Glomerular endothelial cell (primary cell): ENCODE measurements around the gene POLG2. TPM values are rescaled to one million over a fixed set of nuclear protein-coding genes. Genes with fewer than 3 reads are reported as not detected.

ENCODE experiments used
- DNase-seq: peaks from one replicate; pipeline ENCODE4 v3.0.0-alpha.2; 2011; ENCODE audit warnings: low read depth, low spot score; ENCODE audit errors: extremely low read depth
- total RNA-seq: library from RNA; depleted of rRNA; stranded (reverse); fragments of >200 nt; gene quantifications from 2 replicates; pipeline ENCODE4 v1.2.3, GENCODE V29; 2015

POLG2 gene
- total RNA-seq: 2.7 and 6.0 TPM in 2 replicates

- DNase-seq: no peak
These were observed at the start of gene POLG2 for GRCh38 chr17:64496786-64497564. TSS of gene POLG2 (minus strand) at chr17:64497054. CDS start at chr17:64496968, 86 bp downstream.

DNA sequence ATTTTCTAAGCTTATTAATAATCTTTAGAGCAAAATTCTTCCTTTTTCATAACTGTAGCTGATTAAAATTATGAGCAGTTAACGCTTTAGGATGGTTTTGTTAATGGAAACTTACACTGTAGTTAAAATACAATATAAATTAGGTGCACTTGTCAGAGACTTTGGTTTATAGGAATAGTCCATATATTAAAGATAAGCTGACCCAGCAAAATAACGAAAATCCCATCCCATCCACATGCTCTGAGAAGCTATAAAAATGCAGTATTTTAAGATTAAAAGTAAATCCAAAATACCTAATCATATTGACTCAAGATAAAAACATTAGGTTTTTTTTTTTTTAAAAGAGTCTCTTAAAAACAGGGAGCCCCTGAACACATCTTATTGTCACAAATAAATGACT is 47.9 kb upstream of the POLG2 start:
- no peak for DNase-seq

DNA sequence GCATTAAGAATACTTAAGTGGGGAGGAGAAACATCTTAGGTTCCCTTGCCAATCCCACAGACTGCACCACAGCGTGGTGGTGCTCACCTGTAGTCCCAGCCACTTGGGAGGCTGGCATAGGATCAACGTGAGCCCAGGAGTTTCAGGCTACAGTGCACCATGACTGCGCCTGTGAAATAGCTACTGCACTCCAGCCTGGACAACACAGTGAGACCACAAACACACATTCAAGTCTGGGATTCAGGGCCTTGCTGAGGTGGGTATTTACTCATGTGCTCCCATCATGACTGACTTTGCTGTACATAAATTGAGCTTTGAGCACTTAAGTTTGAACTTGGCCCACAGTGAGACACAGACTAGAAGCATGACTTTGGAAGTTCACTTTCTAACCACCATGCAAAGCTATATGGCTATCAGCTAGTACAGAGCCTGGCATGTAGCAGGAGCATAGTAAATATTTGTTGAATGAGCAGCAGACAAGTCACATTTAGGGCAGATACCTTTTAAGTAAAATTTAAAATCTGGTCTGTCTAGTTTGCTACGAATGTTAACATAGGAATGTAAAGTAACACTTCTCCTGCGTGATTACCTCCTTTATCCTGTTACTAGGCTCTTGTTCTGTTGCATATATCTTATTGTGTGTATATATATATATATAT is 43.4 kb upstream of the POLG2 start:
- no peak for DNase-seq

DNA sequence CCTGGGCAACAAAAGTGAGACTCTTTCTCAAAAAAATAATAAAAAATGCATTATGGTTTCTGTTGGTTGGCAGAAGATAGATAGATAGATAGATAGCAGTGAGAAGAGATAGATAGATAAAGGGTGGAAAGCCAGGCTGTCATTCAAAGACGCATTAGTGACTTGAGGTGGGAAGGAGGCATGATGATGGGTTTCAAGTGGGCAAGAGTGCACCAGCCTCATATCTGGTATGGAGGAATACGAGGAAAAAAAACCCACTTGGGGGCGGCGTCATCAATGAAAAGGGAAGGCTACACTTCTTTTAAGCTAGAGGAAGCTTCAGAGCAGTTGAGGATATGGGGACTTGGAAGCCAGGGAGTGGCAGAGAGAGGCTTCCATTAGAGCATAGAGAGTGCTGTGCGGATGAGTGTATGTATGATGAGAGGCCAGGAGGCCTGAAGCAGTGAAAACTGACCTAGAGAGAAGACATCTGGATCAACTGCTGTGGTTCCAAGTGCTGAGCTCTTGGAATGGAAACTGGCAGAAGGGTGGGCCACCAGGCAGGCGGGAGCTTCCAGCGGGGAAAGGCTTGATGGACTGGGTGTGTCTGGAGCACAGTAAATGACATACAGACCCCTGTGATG is 41.8 kb upstream of the POLG2 start:
- no peak for DNase-seq

DNA sequence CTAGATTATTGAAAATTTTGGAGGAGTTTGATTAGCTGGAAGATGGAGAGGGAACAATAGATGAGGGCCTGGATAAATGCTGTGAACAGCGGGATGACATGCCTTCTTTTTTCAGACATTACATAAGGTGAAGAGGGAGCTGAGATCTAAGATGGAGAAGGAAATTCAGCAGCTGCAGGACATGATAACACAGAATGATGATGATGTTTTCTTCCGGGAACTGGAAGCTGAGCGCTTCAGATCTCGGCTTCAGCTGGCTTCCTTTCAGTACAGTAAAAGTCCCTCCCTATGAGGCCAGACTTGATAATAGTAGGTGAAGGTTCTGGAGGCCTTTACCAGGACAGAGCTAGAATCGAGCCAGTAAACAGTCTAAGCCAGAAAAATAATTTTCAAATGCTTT is 40.6 kb upstream of the POLG2 start:
- no peak for DNase-seq

DNA sequence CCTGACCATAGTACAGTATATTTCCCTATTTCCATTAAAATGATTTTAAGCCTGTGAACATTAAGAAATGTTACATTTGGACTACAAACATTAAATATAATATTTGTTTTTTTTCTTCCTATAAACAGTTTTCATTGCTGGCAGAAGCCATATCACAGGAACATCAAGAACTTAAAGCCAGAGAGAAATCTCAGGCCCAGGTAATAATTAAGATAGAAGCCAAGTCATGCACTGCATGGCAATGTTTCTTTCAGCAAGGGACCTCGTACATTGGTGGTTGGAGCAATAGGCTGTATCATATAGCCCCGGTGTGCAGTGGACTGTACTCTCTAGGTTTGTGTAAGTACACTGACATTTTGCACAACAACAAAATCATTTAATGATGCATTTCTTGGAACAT is 40.1 kb upstream of the POLG2 start:
- no peak for DNase-seq

DNA sequence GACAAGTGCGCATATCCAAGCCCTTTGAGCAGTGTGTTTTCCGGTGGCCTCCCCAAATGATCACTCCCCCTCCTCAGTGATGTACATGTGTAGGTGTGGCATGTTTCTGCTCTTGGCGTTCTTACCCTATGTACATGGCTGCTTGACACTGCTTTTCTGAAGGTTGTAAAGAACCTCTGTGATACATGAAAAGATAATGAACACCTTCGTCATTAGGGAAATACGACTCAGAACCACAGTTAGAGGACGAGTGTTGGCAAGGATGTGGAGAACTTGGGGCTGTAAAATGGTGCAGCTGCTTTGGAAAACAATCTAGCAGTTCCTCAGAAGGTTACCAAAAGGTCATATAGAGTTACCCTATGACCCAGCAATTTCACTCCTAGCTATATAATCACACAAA is 38.5 kb upstream of the POLG2 start:
- no peak for DNase-seq

DNA sequence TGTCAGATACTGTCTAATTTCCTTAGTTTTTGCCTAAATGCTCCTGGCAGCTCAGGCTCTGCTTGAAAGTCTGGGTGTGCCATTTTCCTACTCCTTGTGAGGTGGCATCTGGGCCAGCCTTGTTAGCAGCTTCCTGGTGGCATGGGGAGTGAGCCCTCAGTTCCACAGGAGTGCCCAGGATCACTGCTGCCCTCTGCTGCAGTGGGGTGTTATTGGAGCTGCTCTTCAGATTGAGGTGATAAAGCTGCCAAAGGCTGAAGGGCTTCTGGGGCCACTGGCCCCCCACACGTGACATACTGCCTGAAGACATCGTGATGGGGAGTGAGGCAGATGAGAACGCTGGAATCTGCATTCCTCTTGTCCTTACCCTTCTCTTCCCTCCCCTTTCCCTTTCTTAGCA is 37.3 kb upstream of the POLG2 start:
- no peak for DNase-seq

GRCh38 chr17:64533784-64534183 is 36.9 kb upstream of the POLG2 start:
- DNase-seq: no peak

GRCh38 chr17:64532409-64532808 is 35.6 kb upstream of the POLG2 start:
- DNase-seq: no peak

DNA sequence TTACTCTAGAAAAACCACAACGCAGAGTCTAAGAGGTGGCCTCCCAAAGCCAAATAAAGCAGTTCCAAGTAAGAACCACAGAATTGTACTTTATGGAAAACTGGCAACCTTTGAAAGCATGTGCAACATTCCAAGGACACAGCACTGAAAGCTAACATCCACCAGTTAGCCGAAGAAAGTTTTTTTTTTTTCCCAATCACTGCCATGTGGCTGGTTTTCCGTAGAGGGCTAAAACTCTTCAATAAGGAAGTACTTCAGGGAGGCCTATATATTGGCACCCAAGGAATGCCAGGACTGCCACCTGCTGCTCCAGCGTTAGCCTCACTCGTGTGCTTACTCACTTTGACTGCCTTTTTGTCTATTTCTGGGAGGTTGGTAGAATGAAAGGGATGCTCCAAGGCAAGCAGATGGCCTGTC is 35.1 kb upstream of the POLG2 start:
- DNase-seq: no peak

DNA sequence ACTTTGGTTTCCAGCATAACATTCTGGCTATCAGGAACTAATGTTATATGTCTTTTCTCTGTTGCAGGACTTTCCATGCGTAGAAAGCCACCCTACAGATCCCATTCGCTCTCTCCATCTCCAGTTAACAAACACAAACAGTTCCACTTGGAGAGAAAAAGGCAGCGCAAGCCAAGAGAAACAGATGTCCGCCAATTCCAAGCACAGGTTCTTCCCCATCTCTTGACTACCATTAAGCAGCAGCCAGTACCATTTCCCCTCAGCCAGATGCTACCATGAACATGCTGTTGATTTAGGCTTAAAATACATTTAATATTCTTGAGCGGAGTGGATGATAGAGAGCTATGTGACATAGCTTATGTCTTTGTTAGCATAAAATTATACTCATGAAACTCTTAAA is 32.4 kb upstream of the POLG2 start:
- no peak for DNase-seq

GRCh38 chr17:64527914-64528313 is 31.1 kb upstream of the POLG2 start:
- DNase-seq: no peak

- no peak for DNase-seq
These were observed 23.5 kb upstream of the POLG2 start for GRCh38 chr17:64520359-64520758.

- DNase-seq: no peak
These were observed 22.7 kb upstream of the POLG2 start for GRCh38 chr17:64519601-64520000.

GRCh38 chr17:64515829-64516228 is 19.0 kb upstream of the POLG2 start:
- no peak for DNase-seq

DNA sequence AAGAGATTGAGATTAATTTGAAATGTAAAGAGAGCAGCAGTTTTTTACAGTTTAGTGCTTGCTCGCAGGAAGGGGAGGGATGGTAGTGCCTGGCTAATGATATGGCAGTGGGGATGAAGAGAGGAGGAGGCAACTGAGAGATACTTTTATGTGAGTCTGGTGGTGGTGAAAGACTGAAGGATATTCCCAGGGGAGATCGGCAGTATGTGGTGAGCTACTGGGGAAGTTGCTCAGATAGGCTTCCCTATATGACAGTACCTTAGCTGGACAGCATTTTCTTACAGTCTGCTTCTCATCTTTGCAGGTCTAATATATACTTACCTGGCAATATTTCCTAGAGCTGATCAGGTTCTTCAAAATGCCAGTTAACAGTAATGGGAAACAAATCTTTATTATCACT is 18.6 kb upstream of the POLG2 start:
- no peak for DNase-seq

DNA sequence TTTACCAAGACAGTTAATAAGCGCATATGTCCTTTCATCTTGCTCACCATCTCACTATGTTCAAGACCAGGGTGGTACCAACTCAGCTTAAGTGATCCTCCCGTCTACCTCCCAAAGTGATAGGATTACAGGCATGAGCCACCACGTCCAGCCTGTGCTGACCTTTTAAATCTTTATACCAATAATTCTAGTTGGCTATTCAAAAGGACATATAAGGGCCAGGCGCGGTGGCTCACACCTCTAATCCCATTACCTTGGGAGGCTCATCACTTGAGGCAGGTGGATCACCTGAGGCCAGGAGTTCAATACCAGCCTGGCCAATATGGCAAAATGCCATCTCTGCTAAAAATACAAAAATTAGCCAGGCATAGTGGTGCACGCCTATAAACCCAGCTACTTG is 12.3 kb upstream of the POLG2 start:
- DNase-seq: no peak

DNA sequence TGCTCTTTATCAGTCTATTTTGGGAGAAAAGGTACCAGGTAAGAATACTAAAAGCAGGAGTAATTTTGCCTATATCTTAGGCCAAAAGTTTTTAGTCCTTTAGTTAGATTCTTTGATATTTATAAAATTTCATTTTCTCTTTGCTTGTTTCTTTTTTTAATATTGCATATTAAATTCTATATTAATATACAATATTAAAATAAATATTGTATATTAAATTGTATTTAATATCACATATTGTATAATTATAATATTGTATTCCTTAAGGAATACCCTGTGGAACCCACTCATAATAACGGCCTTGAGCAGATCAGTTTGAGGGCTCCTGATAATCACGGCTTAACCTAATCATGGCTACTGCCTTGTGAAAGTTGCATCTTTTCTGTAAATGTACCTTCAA is 11.8 kb upstream of the POLG2 start:
- no peak for DNase-seq

- no peak for DNase-seq
These were observed 10.5 kb upstream of the POLG2 start for GRCh38 chr17:64507413-64507782.

- DNase-seq: peak; percentile 87
These were observed 9.9 kb upstream of the POLG2 start, which contains the start of gene CEP95 for GRCh38 chr17:64506576-64507412. TSS of gene CEP95 (plus strand) at chr17:64506977. CDS start at chr17:64507098, 121 bp downstream.
